Measurements from ENCODE around the gene HDAC4. TPM values are rescaled to one million over a fixed set of nuclear protein-coding genes. Genes with fewer than 3 reads are reported as not detected.
A peak's percentile ranks its signal among the peaks of the same experiment; 100 is the strongest.

Gene HDAC4
- total RNA-seq, 1 donor from 2014 or later, result 39.0 TPM

- DNase-seq (ENCODE audit: extremely low spot score, unreplicated experiment), result peak; percentile 62
- Mint-ChIP-seq H3K27ac (peak overlapping the region; percentile 99), H3K4me3 (peak overlapping the region; percentile 82), H3K9me3 (no peaks in the 10 kb centered on the region), H3K36me3 (peaks cover 5% of the 10 kb centered on the region), H3K4me1 (ENCODE audit: unreplicated experiment) (peaks cover 25% of the 10 kb centered on the region), H3K27me3 (no peaks in the 10 kb centered on the region)
- TF ChIP-seq, protein P1, sequence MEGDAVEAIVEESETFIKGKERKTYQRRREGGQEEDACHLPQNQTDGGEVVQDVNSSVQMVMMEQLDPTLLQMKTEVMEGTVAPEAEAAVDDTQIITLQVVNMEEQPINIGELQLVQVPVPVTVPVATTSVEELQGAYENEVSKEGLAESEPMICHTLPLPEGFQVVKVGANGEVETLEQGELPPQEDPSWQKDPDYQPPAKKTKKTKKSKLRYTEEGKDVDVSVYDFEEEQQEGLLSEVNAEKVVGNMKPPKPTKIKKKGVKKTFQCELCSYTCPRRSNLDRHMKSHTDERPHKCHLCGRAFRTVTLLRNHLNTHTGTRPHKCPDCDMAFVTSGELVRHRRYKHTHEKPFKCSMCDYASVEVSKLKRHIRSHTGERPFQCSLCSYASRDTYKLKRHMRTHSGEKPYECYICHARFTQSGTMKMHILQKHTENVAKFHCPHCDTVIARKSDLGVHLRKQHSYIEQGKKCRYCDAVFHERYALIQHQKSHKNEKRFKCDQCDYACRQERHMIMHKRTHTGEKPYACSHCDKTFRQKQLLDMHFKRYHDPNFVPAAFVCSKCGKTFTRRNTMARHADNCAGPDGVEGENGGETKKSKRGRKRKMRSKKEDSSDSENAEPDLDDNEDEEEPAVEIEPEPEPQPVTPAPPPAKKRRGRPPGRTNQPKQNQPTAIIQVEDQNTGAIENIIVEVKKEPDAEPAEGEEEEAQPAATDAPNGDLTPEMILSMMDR (conservative IDR thresholded peaks at IDR 0.05), result no peak
Observed at GRCh38 chr2:239182981-239183791, 217.6 kb downstream of the HDAC4 start.

- H3K9me3 Mint-ChIP-seq, result no peaks in the 10 kb centered on the region
- H3K36me3 Mint-ChIP-seq, result peaks cover 13% of the 10 kb centered on the region
- peak; percentile 74 for DNase-seq (ENCODE audit: extremely low spot score, unreplicated experiment)
- H3K4me1 Mint-ChIP-seq (ENCODE audit: unreplicated experiment), result peaks cover 25% of the 10 kb centered on the region
- peak overlapping the region; percentile 99 for H3K27ac Mint-ChIP-seq
- peak overlapping the region; percentile 82 for H3K4me3 Mint-ChIP-seq
- TF ChIP-seq, protein P1 (conservative IDR thresholded peaks at IDR 0.05), result no peak
- H3K27me3 Mint-ChIP-seq, result no peaks in the 10 kb centered on the region
Observed at GRCh38 chr2:239181903-239182581, 218.8 kb downstream of the HDAC4 start.

GRCh38 chr2:239181074-239181902 lies 219.5 kb downstream of the HDAC4 start:
- DNase-seq (ENCODE audit: extremely low spot score, unreplicated experiment), result peak; percentile 62
- TF ChIP-seq, protein P1 (conservative IDR thresholded peaks at IDR 0.05), result no peak
- Mint-ChIP-seq H3K4me3 (peak overlapping the region; percentile 82), H3K36me3 (peaks cover 21% of the 10 kb centered on the region), H3K4me1 (ENCODE audit: unreplicated experiment) (peaks cover 25% of the 10 kb centered on the region), H3K27me3 (no peaks in the 10 kb centered on the region), H3K9me3 (no peaks in the 10 kb centered on the region), H3K27ac (peak overlapping the region; percentile 99)

DNA sequence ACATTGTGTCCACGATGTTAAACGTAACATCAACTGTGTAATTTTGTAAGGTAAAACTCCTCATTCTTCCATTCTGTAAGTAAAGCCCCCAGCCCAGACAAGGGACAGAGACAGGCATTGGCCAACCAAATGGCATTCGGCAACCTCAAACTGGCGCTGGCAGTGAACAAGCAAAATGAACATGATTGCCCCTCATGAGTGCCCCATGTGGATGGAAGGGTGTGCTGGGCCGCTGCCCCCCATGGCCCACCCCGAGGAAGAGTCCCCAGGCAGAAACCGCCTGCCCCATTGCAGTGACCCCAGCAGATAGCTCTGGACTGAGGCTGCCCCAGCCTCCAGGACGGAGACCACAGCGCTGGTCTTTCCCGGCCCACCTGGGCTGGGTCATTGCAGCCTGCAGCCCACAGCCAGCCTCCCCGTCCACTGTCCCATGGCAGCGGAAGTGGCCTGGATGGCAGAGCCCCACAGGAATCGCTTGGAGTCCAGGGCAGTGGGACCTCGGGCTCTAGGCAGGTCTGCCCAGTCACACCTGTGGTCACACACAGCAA lies 220.2 kb downstream of the HDAC4 start:
- H3K4me1 Mint-ChIP-seq (ENCODE audit: unreplicated experiment), result peaks cover 25% of the 10 kb centered on the region
- TF ChIP-seq, protein P1 (conservative IDR thresholded peaks at IDR 0.05), result no peak
- H3K27ac Mint-ChIP-seq, result peak overlapping the region; percentile 99
- H3K36me3 Mint-ChIP-seq, result peaks cover 22% of the 10 kb centered on the region
- H3K9me3 Mint-ChIP-seq, result no peaks in the 10 kb centered on the region
- H3K4me3 Mint-ChIP-seq, result no peak overlapping the region
- no peaks in the 10 kb centered on the region for H3K27me3 Mint-ChIP-seq
- no peak for DNase-seq (ENCODE audit: extremely low spot score, unreplicated experiment)

DNA sequence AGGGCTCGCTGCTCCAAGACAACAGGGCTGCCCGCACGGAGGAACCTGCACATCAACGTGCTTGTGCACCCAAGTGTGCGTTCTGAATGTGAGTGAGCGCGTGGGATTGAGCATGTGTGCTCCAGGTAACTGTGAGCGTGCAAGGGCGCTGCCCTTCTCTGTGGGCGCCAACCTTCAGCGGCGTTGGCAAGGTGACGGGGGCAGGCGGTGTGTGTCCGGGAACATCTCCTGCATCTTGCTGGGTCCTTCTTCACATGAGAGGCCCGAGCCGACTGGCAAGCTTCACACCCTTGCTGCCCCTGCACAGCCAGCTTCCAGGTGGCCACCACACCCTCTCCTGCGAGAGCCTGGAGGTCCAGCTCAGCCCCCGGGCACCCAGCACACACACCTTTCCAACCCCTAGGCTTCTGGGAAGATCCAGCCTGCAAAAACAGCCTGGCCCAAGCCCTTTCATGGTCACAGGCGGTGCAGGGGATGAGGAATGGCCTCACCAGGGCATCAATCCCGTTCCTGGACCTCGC lies 220.9 kb downstream of the HDAC4 start:
- H3K36me3 Mint-ChIP-seq, result peaks cover 25% of the 10 kb centered on the region
- peaks cover 25% of the 10 kb centered on the region for H3K4me1 Mint-ChIP-seq (ENCODE audit: unreplicated experiment)
- H3K27ac Mint-ChIP-seq, result no peak overlapping the region
- TF ChIP-seq, protein P1 (conservative IDR thresholded peaks at IDR 0.05), result no peak
- no peaks in the 10 kb centered on the region for H3K27me3 Mint-ChIP-seq
- DNase-seq (ENCODE audit: extremely low spot score, unreplicated experiment), result peak; percentile 60
- no peak overlapping the region for H3K4me3 Mint-ChIP-seq
- H3K9me3 Mint-ChIP-seq, result no peaks in the 10 kb centered on the region

Measured in type B pancreatic cell (in vitro differentiated cells).